Chondrocyte (in vitro differentiated cells): ENCODE data around the gene ARHGEF33. TPM values are rescaled to one million over a fixed set of nuclear protein-coding genes. Genes with fewer than 3 reads are reported as not detected.

Experiments used
- DNase-seq: peaks from one replicate; pipeline ENCODE4 v3.0.0; 2021; ENCODE audit warnings: mixed read lengths, low spot score
- H3K27ac Mint-ChIP-seq: one replicate; pipeline ENCODE4 v1.8.0; 2021; ENCODE audit warnings: mild to moderate bottlenecking, moderate library complexity, mixed read lengths; ENCODE audit not compliant: unreplicated experiment
- H3K27me3 Mint-ChIP-seq: 2 replicates; pipeline ENCODE4 v1.8.0; 2021; ENCODE audit warnings: low read depth, mixed read lengths
- H3K36me3 Mint-ChIP-seq: 2 replicates; pipeline ENCODE4 v1.8.0; 2021; ENCODE audit warnings: low read depth, mixed read lengths
- H3K4me1 Mint-ChIP-seq: 2 replicates; pipeline ENCODE4 v1.8.0; 2021; ENCODE audit warnings: low read depth, mild to moderate bottlenecking, mixed read lengths
- H3K4me3 Mint-ChIP-seq: one replicate; pipeline ENCODE4 v1.8.0; 2021; ENCODE audit warnings: mild to moderate bottlenecking, moderate library complexity, mixed read lengths; ENCODE audit not compliant: unreplicated experiment
- H3K9me3 Mint-ChIP-seq: 2 replicates; pipeline ENCODE4 v1.8.0; 2021; ENCODE audit warnings: low read depth, mixed read lengths
- total RNA-seq: library from RNA; stranded (reverse); gene quantifications from 3 replicates; pipeline ENCODE4 v1.2.1, GENCODE V29; 2021
- TF ChIP-seq, protein P1 (sequence below): fragments of 200-600 bp; sonication (generic); IDR thresholded peaks from 2 replicates; pipeline ENCODE4 v1.5.0; 2021; ENCODE audit warnings: antibody characterized with exemption, mild to moderate bottlenecking, moderate library complexity

Gene ARHGEF33
- total RNA-seq, 1 donor from 2014 or later: 0.87 TPM

DNA sequence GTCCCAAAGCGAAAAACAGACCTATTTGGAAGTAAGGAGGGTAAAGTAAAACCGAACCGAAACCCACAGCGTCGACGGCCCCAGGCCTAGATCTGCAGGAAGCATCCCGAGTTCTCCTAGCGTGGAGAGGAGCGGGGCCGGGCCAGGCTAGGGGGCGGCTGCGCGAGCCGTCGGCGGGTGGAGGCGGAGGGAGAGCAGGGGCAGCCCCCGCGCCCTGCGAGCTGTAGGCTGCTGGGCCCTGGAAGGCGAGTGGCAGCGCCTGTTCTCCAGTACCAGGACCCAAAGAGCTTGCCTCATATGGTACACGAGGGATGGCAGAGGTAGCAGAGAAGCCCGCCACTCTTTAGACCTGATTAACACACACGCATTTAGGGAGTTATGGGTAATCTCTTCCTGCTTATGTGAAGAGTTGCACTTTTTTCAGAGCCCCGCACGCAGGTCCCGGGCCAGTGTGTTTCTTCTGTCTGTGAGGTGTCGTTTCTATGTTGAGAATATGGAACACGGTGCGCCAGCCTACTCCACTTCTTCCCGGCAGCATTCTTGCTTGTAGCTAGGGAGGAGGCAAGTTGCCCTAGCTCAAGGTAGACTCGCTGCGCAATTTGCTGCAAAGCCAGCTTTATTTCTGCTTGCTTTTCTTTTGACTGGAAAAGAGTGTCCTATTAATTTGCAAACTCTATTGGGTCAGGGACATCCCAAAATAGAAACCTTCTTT is 71.1 kb downstream of the ARHGEF33 start:
- DNase-seq: no peak
- H3K4me1 Mint-ChIP-seq: no peaks in the 10 kb centered on the region
- peak overlapping the region; percentile 46 for H3K4me3 Mint-ChIP-seq
- no peaks in the 10 kb centered on the region for H3K9me3 Mint-ChIP-seq
- no peak overlapping the region for H3K27ac Mint-ChIP-seq
- no peaks in the 10 kb centered on the region for H3K27me3 Mint-ChIP-seq
- TF ChIP-seq, protein P1, sequence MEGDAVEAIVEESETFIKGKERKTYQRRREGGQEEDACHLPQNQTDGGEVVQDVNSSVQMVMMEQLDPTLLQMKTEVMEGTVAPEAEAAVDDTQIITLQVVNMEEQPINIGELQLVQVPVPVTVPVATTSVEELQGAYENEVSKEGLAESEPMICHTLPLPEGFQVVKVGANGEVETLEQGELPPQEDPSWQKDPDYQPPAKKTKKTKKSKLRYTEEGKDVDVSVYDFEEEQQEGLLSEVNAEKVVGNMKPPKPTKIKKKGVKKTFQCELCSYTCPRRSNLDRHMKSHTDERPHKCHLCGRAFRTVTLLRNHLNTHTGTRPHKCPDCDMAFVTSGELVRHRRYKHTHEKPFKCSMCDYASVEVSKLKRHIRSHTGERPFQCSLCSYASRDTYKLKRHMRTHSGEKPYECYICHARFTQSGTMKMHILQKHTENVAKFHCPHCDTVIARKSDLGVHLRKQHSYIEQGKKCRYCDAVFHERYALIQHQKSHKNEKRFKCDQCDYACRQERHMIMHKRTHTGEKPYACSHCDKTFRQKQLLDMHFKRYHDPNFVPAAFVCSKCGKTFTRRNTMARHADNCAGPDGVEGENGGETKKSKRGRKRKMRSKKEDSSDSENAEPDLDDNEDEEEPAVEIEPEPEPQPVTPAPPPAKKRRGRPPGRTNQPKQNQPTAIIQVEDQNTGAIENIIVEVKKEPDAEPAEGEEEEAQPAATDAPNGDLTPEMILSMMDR: no peak
- H3K36me3 Mint-ChIP-seq: peaks cover 1% of the 10 kb centered on the region

DNA sequence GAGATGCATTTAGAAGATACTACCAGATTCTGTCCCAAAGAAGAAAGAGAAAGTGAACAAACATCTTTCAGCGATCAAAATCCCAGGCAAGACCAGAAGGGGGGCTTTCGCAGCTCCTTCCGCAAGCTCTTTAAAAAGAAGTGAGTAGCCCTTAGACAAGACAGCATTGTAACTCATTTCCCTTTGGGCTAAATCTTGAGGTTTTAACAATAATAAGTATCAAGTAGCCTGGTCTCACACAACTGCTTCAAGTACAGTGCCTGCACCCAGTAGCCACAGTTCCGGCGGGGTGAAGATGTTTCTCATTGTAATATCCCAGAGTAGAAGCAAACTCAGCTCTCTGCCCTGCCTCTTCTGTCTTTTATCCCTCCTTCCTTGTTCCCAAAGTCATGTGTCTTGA is 76.3 kb downstream of the ARHGEF33 start:
- Mint-ChIP-seq H3K9me3 (no peaks in the 10 kb centered on the region), H3K27ac (no peak overlapping the region), H3K27me3 (no peaks in the 10 kb centered on the region), H3K4me3 (no peak overlapping the region), H3K36me3 (no peaks in the 10 kb centered on the region), H3K4me1 (peaks cover 7% of the 10 kb centered on the region)
- TF ChIP-seq, protein P1: no peak
- no peak for DNase-seq

DNA sequence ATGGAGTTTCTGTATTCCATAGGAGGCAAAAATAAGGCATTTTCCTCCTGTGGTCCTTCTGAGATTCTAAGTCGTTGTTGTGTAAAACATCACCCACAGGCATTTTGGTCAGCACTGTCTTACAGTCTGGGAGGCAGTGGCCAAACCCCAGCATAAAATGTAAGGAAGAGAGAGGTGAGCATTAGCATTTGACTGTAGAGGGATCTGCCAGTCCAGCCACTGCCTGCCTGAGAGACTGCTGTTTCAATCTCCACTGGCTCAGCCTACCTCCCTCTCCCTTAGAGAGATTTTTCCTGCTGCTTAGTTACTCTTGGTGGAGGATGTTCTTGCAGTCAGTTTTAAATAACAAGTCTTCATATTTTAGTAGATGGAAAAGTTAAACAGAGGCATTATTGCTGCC is 77.0 kb downstream of the ARHGEF33 start:
- H3K4me3 Mint-ChIP-seq: no peak overlapping the region
- TF ChIP-seq, protein P1: no peak

DNA sequence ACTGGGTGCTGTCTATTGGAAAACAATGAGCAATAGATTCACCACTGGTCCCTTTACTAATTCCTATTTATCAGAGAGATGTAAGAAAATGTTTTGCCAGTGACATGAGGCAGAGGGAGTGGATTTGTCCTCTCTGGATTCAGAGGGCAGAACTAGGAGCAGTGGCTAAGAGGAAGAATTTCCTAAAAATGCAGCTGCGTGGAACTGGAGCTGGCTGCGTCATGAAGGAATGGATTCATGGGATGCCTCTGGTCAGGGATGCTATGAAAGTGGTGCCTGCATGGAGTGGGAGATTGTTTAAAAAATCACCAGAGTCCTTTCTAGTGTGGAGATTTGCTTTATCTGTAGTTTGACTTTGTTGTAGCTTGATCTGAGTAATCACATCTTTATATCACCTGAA is 78.3 kb downstream of the ARHGEF33 start:
- Mint-ChIP-seq H3K27me3 (no peaks in the 10 kb centered on the region), H3K4me1 (peaks cover 7% of the 10 kb centered on the region), H3K4me3 (no peak overlapping the region), H3K9me3 (no peaks in the 10 kb centered on the region), H3K36me3 (peaks cover 2% of the 10 kb centered on the region), H3K27ac (no peak overlapping the region)
- no peak for DNase-seq
- TF ChIP-seq, protein P1: no peak

More for the DNA sequence above, 77.0 kb downstream of the ARHGEF33 start:
- Mint-ChIP-seq H3K4me1 (peaks cover 7% of the 10 kb centered on the region), H3K36me3 (no peaks in the 10 kb centered on the region), H3K9me3 (no peaks in the 10 kb centered on the region), H3K27ac (no peak overlapping the region), H3K27me3 (no peaks in the 10 kb centered on the region)
- no peak for DNase-seq

DNA sequence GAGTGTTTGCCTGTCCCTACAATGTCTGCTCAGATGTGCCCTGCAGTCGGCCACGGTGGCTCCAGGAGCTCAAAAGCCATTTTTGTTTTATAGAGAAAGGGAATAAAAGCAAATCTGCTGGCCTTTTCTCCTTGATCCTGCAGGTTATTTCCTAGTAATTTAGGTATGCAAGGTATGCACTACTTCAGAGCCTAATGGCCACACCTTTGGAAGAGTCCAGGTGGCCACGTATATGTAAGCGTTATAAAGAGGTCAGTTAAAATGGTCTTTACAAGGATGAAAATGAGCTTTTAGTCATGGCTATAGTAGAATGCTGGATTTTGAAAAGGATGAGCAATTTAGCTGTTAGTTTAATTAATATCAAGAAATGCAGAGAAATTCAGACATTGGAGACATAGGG is 81.7 kb downstream of the ARHGEF33 start:
- no peak for DNase-seq
- H3K27ac Mint-ChIP-seq: no peak overlapping the region
- H3K36me3 Mint-ChIP-seq: peaks cover 6% of the 10 kb centered on the region
- TF ChIP-seq, protein P1: no peak
- peaks cover 7% of the 10 kb centered on the region for H3K4me1 Mint-ChIP-seq
- H3K4me3 Mint-ChIP-seq: no peak overlapping the region
- no peaks in the 10 kb centered on the region for H3K27me3 Mint-ChIP-seq
- no peaks in the 10 kb centered on the region for H3K9me3 Mint-ChIP-seq
